Islet precursor cell (in vitro differentiated cells): ENCODE results near the gene TRAF2.
"Not testable (repeated sequence)": the region's sequence is repeated elsewhere in the genome, so short reads cannot be mapped to it uniquely, and the experiment has no call there.

Experiments used
- DNase-seq: peaks from one replicate; pipeline ENCODE4 v3.0.0-alpha.2; 2018

The TRAF2 gene

DNA sequence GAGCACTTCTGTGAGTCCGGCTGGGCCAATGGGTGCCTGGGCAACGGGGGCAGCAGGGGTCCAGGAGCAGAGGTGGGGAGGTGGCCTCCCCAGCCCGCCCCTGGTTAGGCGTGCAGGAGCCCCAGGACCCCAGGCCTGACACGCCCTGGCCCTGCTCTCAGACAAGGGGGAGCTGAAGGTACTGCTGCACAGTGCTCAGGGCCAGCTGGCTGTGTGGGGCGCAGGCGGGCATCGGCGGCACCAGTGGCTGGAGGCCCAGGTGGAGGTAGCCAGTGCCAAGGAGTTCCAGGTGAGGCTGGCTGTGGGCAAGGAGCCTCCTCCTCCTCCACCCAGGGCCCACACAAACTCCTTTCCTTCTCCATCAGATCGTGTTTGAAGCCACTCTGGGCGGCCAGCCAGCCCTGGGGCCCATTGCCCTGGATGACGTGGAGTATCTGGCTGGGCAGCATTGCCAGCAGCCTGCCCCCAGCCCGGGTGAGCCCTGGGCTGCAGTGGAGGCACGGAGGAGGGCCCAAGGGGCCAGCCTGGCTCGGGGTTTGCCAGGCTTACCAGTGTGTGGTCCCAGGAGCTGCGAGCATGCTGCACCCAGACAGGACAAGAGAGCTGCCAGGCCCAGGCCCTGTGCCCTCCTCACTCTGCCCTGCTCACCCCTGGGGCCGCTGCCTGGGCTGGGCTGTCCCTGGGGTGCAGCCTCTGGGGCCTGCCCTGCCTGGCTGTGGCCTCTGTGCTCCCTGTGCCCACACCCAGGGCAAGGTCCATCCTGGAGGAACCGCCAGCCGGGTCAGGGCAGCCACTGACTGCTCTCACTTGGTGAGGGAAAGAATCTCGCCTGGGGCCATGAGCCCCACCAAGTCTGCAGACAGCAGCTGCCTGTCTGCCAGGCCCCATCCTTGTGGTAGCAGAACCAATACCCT lies 27.2 kb upstream of the TRAF2 start:
- DNase-seq: no peak

DNA sequence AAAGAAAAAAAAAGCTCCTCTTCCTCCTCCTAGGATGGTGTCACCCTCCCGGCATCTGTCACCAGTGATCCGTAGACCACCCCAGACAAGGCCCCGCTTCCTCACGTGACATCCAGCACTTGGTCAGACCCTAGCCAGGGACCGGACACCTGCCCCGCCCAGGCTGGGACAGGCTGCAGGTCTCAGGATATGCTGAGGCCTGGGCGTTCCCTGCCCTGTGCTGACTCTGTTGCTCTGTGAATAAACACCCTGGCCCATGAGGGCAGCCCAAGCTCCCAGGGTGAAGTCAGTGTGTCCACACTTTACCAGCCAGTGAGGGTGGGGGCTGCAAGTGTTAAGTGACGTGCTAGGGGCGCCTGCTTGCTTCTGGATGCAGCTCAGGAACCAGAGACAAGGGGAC lies 25.8 kb upstream of the TRAF2 start:
- no peak for DNase-seq

DNA sequence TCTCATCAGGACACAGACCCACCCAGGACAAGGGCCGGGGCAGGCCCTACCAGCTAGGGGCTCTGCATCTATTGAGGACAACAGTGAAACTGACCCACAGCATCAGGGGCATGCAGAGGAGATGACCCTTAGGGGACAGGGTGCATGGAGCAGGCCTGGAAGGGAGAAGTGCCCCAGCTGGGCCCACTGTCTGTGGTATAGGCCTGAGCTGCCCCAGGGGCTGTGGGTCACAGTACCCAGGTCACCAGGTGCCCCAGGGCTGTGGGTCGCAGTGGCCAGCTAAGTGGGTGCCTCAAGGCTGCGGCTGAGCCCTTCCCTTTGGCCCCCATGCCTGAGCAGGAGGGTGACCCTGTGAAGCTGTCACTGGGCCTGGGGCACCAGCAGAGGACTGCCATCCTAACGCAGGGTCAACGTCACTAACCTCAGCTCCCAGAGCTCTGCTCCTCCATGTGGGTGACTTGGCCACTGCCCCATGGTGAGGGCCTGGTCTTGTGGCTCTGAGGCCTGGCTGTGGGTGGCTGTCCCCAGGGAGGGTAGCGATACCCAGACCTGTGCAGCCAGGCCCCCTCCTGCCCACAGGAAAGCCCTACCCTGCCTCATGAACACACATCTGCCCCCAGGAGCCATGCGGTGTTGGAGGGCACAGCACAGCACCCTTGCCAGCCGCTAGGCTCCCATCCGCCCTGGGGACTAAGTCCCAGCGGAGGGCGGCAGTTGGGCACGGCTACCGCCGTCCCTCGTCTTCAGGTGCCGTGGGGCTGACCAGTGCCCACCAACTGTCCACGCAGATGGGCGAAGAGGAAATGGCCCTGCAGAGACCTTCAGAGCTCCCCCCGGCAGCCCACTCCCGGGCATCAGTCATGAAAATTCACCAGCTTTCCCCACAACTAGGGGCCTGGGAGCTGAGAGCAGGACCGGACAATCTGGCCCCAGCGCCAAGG lies 25.1 kb upstream of the TRAF2 start:
- no peak for DNase-seq

DNA sequence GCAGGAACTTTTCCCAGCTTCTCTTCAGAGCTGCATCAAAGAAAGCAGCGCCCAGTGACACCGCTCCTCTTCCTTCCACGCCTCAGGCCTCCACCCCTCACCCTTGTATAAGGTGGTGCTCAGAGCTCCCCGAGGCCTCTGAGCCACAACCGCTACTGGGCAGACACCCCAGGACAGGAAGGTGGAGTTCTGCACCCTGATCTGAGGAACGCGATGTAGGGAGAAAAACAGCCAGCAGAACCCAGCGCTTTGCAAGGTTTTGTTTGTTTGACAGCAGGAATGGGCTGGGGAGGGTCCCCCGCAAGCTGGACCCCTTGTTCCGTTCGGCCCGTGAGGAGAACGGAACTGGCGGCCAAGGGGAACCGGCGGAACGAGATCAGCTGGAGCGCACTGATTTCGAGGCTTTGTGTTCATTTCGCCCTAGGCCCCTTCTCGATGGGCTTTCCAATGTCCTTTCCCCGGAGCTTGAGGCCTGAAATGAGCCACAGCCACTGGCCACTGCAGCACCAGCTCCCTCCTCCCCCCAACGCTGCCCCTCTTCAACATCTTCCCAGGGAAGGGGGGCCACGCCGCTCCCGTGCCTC lies 24.4 kb upstream of the TRAF2 start:
- no peak for DNase-seq

GRCh38 chr9:136862849-136863622 lies 23.3 kb upstream of the TRAF2 start:
- no peak for DNase-seq

GRCh38 chr9:136863623-136864273 lies 22.6 kb upstream of the TRAF2 start:
- no peak for DNase-seq

DNA sequence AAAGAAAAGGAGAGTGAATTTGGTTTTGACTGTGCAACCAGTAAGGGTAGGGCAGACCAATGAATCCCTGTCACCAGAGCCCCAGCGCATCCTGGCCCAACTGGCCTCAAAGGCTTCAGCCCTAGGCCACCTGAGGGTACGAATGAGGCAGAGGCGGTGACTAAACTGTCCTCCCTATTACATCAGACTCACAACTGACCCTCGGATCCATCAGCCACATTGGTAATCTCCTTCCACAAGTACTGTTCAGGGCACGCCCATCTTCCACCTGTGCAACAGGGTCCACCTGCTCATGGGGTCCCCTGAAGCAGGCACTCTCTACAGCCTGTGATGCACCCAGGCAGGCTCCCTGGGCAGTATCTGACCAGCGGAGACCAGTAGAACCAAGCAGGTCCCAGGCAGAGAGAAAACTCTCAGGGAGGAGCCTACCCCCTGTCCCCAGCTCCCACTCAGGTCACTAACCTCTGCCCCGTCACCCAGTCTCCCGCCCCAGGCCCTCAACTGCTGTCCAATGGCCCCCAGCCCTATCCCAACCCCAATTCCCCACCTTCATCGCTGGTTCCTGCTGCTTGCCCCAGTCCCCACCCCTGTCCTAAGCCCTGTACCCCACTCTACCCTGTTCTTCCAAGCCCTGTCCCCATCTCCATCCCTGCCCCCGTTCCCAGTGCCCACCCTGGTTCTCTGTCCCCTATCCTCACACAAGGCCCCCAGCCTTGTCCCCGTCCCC lies 21.1 kb upstream of the TRAF2 start:
- no peak for DNase-seq

- DNase-seq: no peak
These were observed 20.6 kb upstream of the TRAF2 start for GRCh38 chr9:136865768-136866103.

DNA sequence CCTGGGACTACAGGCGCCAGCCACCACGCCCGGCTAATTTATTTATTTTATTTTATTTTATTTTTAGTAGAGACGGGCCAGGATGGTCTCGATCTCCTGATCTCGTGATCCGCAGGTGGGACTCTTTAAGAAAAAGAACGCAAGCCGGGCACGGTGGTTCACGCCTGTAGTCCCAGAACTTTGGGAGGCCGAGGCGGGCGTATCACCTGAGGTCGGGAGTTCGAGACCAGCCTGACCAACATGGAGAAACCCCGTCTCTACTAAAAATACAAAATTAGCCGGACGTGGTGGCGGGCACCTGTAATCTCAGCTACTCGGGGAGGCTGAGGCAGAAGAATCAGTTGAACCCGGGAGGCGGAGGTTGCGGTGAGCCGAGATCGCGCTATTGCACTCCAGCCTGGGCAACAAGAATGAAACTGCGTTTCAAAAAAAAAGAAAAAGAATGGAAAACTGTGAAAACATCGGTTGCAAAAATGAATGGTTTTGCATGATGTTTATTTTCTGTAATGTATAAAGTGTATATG lies 19.4 kb upstream of the TRAF2 start:
- DNase-seq: not testable (repeated sequence)

DNA sequence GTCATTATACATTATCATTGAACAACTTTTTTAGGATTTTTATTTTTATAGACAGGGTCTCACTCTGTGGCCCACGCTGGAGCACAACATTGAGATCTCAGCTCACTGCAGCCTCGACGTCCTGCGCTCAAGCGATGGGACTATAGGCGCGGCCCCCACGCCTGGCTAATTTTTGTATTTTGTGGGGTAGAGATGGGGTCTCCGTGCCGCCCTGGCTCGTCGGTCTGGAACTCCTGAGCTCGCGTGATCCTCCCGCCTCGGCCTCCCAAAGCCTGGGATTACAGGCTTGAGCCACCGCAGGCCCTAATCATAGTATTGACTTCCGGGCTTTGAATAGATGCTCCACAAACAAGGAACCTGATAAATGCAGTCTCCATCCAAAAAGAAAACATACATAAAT lies 18.8 kb upstream of the TRAF2 start:
- no peak for DNase-seq

DNA sequence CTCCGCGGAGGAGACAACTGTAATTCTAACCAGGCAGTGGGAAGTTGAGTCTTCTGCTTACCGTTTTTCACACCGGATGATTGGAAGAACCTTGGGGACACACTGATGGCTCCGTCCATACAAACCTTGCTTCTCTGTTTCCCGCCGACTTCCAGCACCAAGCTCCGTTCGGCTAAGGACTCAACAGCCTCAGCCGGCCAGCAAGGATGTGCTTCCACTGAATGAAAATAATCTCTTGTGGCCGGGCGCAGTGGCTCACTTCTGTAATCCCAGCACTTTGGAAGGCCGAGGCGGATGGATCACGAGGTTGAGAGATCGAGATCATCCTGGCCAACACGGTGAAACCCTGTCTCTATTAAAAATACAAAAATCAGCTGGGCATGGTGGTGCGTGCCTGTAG lies 18.4 kb upstream of the TRAF2 start:
- no peak for DNase-seq

DNA sequence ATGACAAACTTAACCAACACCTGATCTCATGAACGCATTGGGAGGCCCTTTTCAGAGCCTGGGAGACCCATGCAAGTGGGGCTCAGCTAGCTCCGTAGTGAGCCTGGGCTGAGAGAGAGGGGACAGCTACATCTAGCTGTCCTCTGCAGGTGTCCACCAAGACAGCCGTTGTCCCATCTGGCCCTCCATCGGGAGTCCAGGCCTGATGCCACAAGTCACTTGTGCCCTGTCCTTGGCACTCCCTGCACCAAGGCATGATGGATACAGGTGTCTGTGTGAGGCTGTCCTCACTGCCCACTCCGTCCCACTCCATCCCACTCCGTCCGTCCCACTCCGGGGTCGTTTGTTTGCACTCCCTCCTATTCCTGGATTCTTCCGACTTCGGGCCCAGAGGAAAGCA lies 17.7 kb upstream of the TRAF2 start:
- DNase-seq: no peak

DNA sequence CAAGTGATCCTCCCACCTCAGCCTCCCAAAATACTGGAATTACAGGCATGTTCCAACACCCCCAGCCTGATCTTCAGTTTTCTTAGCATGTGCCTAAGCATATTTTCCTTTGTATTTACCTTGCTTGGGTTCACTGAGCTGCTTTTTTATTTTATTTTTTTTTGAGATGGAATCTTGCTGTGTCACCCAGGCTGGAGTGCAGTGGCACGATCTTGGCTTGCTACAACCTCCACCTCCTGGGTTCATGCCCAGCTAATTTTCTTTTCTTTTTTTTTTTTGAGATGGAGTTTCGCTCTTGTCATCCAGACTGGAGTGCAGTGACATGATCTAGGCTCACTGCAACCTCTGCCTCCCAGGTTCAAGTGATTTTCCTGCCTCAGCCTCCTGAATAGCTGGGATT lies 16.7 kb upstream of the TRAF2 start:
- not testable (repeated sequence) for DNase-seq

GRCh38 chr9:136875155-136875554 lies 11.2 kb upstream of the TRAF2 start:
- no peak for DNase-seq

- DNase-seq: no peak
These were observed 9.8 kb upstream of the TRAF2 start for GRCh38 chr9:136876476-136876875.

DNA sequence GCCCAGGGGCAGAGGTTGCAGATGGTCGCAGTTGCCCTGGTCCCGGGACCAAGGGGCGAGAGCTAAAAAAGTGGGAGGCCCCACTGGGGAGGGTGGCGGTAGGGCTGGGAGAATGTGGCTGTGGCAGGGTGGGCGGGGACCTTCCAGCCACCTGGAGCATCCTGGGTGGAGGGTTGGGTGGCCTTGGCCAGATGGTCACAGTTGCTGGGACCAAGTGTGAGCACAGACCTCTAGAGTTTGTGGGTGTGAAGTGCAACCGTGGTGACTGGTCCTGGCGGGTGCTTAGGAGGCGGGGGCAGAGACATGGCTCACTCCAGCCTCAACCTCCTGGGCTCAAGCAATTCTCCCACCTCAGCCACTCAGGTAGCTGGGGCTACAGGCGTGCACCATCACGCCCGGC lies 5.7 kb upstream of the TRAF2 start:
- DNase-seq: no peak

- no peak for DNase-seq
These were observed 4.6 kb upstream of the TRAF2 start for GRCh38 chr9:136881691-136882108.

GRCh38 chr9:136882109-136882946 lies 4.0 kb upstream of the TRAF2 start:
- DNase-seq: peak; percentile 91

DNA sequence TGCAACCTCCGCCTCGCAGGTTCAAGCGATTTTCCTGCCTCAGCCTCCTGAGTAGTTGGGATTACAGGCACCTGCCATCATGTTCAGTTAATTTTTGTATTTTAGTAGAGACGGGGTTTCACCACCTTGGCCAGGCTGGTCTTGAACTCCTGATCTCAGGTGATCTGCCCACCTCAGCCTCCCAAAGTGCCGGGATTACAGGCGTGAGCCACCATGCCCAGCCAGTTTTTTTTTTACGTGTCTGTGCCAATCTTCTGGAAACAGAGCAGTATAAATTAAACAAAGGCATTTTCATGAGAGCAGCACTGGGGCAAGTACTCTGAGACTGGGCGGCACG lies 3.4 kb upstream of the TRAF2 start:
- DNase-seq: not testable (repeated sequence)

DNA sequence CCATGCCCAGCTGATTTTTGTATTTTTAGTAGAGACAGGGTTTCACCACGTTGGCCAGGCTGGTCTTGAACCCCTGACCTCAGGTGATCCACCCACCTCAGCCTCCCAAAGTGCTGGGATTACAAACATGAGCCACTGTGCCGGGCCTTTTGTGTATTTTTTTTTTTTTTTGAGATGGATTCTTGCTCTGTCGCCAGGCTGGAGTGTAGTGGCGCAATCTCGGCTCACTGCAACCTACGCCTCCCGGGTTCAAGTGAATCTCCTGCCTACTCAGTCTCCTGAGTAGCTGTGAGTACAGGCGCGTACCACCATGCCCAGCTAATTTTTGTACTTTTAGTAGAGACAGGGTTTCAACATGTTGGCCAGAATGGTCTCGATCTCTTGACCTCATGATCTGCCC lies 2.6 kb upstream of the TRAF2 start:
- DNase-seq: not testable (repeated sequence)
